HepG2 (cell line): ENCODE data around the gene RUNX2. TPM values are rescaled to one million over a fixed set of nuclear protein-coding genes. Genes with fewer than 3 reads are reported as not detected.

Experiments used
- SIX1 ChIP-seq: sonication (generic); formaldehyde crosslinking; IDR thresholded peaks from 2 replicates; pipeline ENCODE4 v1.4.0; 2020; ENCODE audit warnings: missing genetic modification reagents, borderline replicate concordance
- ZNF441 ChIP-seq: sonication (generic); formaldehyde crosslinking; IDR thresholded peaks from 2 replicates; pipeline ENCODE4 v1.7.0; 2021; ENCODE audit warnings: missing genetic modification reagents, borderline replicate concordance
- polyA plus RNA-seq, 8 experiments: library from polyadenylated mRNA; depleted of rRNA in 3 of 8; stranded (reverse) in 7 of 8; unstranded in 1 of 8; fragments of >200 nt; fragmentation: Illumina TruSeq in 4 of 8; extraction: Trizol in 4 of 8; gene quantifications; 2 replicates each; pipeline versions ENCODE4 v1.2.1 to v1.2.3, GENCODE V29; 2011 to 2016; ENCODE audit warnings: low read depth in 4 of 8, missing spikeins in 1 of 8, mixed read lengths in 1 of 8; ENCODE audit not compliant: insufficient read depth in 1 of 8
- total RNA-seq, 5 experiments: library from RNA; depleted of rRNA; stranded (reverse); fragments of >200 nt; fragmentation: Illumina TruSeq; extraction: Trizol; gene quantifications; 2 replicates each; pipeline ENCODE4 v1.2.3, GENCODE V29; 2016; ENCODE audit warnings: low read depth in 1 of 5
- TF ChIP-seq, protein P1 (sequence below): sonication (generic); formaldehyde crosslinking; IDR thresholded peaks from 2 replicates; pipeline ENCODE4 v1.5.1; 2020; ENCODE audit warnings: mild to moderate bottlenecking, missing genetic modification reagents, borderline replicate concordance
- TF ChIP-seq, protein P2 (sequence below): sonication (generic); formaldehyde crosslinking; IDR thresholded peaks from 2 replicates; pipeline ENCODE4 v1.5.1; 2020; ENCODE audit warnings: mild to moderate bottlenecking, missing genetic modification reagents, moderate library complexity
- TF ChIP-seq, protein P3 (sequence below): sonication (generic); formaldehyde crosslinking; IDR thresholded peaks from 2 replicates; pipeline ENCODE4 v1.5.0; 2020; ENCODE audit warnings: mild to moderate bottlenecking, missing genetic modification reagents, borderline replicate concordance
- TF ChIP-seq, protein P4 (sequence below): sonication (generic); formaldehyde crosslinking; IDR thresholded peaks from 2 replicates; pipeline ENCODE4 v1.5.0; 2020; ENCODE audit warnings: mild to moderate bottlenecking, low read depth, missing genetic modification reagents, borderline replicate concordance

Gene RUNX2
- total and polyA plus RNA-seq, 2 of the 13 experiments (the other 11 are each of a cell fraction or from before 2014, with no cell fraction given) = not detected

DNA sequence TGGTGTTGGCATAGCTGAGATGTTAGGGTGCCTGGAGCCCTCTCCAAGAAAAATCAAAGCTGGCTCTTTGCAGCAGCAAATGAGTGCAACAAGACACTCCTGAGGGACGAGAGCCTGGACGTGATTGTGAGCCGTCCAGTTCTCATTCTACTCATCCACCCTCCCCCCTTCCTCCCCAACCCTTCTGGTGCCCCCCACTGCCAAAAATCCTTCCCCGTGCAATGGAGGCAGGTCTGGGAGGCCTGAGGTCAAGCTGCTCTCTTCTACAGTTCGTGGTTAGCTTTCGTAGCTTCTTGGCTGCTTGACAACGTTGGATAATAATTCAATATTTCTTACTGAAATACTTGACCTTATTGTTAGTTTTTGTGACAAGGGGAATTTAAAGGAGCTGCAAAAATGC lies 234.9 kb downstream of the RUNX2 start (continued):
- TF ChIP-seq, protein P1, sequence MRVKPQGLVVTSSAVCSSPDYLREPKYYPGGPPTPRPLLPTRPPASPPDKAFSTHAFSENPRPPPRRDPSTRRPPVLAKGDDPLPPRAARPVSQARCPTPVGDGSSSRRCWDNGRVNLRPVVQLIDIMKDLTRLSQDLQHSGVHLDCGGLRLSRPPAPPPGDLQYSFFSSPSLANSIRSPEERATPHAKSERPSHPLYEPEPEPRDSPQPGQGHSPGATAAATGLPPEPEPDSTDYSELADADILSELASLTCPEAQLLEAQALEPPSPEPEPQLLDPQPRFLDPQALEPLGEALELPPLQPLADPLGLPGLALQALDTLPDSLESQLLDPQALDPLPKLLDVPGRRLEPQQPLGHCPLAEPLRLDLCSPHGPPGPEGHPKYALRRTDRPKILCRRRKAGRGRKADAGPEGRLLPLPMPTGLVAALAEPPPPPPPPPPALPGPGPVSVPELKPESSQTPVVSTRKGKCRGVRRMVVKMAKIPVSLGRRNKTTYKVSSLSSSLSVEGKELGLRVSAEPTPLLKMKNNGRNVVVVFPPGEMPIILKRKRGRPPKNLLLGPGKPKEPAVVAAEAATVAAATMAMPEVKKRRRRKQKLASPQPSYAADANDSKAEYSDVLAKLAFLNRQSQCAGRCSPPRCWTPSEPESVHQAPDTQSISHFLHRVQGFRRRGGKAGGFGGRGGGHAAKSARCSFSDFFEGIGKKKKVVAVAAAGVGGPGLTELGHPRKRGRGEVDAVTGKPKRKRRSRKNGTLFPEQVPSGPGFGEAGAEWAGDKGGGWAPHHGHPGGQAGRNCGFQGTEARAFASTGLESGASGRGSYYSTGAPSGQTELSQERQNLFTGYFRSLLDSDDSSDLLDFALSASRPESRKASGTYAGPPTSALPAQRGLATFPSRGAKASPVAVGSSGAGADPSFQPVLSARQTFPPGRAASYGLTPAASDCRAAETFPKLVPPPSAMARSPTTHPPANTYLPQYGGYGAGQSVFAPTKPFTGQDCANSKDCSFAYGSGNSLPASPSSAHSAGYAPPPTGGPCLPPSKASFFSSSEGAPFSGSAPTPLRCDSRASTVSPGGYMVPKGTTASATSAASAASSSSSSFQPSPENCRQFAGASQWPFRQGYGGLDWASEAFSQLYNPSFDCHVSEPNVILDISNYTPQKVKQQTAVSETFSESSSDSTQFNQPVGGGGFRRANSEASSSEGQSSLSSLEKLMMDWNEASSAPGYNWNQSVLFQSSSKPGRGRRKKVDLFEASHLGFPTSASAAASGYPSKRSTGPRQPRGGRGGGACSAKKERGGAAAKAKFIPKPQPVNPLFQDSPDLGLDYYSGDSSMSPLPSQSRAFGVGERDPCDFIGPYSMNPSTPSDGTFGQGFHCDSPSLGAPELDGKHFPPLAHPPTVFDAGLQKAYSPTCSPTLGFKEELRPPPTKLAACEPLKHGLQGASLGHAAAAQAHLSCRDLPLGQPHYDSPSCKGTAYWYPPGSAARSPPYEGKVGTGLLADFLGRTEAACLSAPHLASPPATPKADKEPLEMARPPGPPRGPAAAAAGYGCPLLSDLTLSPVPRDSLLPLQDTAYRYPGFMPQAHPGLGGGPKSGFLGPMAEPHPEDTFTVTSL (CRISPR knock-in tag) = no peak
- no peak for TF ChIP-seq ZNF441
- TF ChIP-seq, protein P2, sequence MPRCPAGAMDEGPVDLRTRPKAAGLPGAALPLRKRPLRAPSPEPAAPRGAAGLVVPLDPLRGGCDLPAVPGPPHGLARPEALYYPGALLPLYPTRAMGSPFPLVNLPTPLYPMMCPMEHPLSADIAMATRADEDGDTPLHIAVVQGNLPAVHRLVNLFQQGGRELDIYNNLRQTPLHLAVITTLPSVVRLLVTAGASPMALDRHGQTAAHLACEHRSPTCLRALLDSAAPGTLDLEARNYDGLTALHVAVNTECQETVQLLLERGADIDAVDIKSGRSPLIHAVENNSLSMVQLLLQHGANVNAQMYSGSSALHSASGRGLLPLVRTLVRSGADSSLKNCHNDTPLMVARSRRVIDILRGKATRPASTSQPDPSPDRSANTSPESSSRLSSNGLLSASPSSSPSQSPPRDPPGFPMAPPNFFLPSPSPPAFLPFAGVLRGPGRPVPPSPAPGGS (CRISPR knock-in tag) = no peak
- TF ChIP-seq, protein P3, sequence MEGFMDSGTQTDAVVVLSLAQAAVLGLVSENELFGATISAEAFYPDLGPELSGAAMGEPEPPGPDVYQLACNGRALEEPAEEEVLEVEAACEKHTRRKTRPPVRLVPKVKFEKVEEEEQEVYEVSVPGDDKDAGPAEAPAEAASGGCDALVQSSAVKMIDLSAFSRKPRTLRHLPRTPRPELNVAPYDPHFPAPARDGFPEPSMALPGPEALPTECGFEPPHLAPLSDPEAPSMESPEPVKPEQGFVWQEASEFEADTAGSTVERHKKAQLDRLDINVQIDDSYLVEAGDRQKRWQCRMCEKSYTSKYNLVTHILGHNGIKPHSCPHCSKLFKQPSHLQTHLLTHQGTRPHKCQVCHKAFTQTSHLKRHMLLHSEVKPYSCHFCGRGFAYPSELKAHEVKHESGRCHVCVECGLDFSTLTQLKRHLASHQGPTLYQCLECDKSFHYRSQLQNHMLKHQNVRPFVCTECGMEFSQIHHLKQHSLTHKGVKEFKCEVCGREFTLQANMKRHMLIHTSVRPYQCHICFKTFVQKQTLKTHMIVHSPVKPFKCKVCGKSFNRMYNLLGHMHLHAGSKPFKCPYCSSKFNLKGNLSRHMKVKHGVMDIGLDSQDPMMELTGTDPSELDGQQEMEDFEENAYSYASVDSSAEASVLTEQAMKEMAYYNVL (CRISPR knock-in tag) = no peak
- TF ChIP-seq, protein P4, sequence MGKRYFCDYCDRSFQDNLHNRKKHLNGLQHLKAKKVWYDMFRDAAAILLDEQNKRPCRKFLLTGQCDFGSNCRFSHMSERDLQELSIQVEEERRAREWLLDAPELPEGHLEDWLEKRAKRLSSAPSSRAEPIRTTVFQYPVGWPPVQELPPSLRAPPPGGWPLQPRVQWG = no peak
- TF ChIP-seq SIX1 = no peak
- TF ChIP-seq, all 625 proteins: peak for 0
